Vagina (tissue), 2 donors: ENCODE measurements around the gene GALNT6. TPM values are rescaled to one million over a fixed set of nuclear protein-coding genes. Genes with fewer than 3 reads are reported as not detected.

Experiments
- DNase-seq, 2 donors: peaks; one replicate each; pipeline ENCODE4 v3.0.0-alpha.2; 2017; ENCODE audit errors: extremely low spot score in 2 of 2
- H3K27ac ChIP-seq: fragments of 200-600 bp; sonication (generic); one replicate; pipeline ENCODE4 v1.5.1; 2019
- H3K27me3 ChIP-seq: fragments of 200-600 bp; sonication (generic); one replicate; pipeline ENCODE4 v1.5.1; 2019
- H3K36me3 ChIP-seq, 2 donors: fragments of 200-600 bp; sonication (generic); one replicate each; pipeline ENCODE4 v1.5.1; 2017 to 2019
- H3K4me1 ChIP-seq: fragments of 200-600 bp; sonication (generic); one replicate; pipeline ENCODE4 v1.5.1; 2019
- H3K4me3 ChIP-seq, 2 donors: fragments of 200-600 bp; sonication (generic); 1 replicate in 1 of 2; 2 replicates in 1 of 2; pipeline ENCODE4 v1.5.1; 2016 to 2019
- H3K9me3 ChIP-seq: fragments of 200-600 bp; sonication (generic); one replicate; pipeline ENCODE4 v1.5.1; 2019
- POLR2A ChIP-seq, 2 donors: fragments of 450-650 bp; IDR thresholded peaks; one replicate each; pipeline ENCODE4 v1.6.1; 2017; ENCODE audit warnings: antibody characterized with exemption in 2 of 2, mild to moderate bottlenecking in 2 of 2, moderate library complexity in 2 of 2
- POLR2AphosphoS5 ChIP-seq, 2 donors: sonication (generic); formaldehyde crosslinking; IDR thresholded peaks; one replicate each; pipeline ENCODE4 v1.9.0; 2017; ENCODE audit warnings: antibody characterized with exemption in 2 of 2, mild to moderate bottlenecking in 2 of 2, low read depth in 1 of 2; ENCODE audit not compliant: insufficient read depth in 1 of 2
- intact Hi-C: fragments of 100-400 bp; cut with DNase I; formaldehyde crosslinking; loops from one replicate; pipeline ENCODE4 v1.15.1; 2023
- total RNA-seq: library from RNA; depleted of rRNA; stranded (reverse); fragments of >200 nt; gene quantifications from one replicate; pipeline ENCODE4 v1.2.3, GENCODE V29; 2016
- TF ChIP-seq, protein P1 (sequence below), 3 experiments: fragments of 450-650 bp in 2 of 3; fragments of 200-600 bp in 1 of 3; sonication (generic) in 1 of 3; IDR thresholded peaks; one replicate each; pipeline ENCODE4 v1.5.1; 2017 to 2019; ENCODE audit warnings: antibody characterized with exemption in 3 of 3, mild to moderate bottlenecking in 2 of 3, moderate library complexity in 2 of 3

GALNT6 gene, protein sequence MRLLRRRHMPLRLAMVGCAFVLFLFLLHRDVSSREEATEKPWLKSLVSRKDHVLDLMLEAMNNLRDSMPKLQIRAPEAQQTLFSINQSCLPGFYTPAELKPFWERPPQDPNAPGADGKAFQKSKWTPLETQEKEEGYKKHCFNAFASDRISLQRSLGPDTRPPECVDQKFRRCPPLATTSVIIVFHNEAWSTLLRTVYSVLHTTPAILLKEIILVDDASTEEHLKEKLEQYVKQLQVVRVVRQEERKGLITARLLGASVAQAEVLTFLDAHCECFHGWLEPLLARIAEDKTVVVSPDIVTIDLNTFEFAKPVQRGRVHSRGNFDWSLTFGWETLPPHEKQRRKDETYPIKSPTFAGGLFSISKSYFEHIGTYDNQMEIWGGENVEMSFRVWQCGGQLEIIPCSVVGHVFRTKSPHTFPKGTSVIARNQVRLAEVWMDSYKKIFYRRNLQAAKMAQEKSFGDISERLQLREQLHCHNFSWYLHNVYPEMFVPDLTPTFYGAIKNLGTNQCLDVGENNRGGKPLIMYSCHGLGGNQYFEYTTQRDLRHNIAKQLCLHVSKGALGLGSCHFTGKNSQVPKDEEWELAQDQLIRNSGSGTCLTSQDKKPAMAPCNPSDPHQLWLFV
- 12.5 TPM for total RNA-seq

DNA sequence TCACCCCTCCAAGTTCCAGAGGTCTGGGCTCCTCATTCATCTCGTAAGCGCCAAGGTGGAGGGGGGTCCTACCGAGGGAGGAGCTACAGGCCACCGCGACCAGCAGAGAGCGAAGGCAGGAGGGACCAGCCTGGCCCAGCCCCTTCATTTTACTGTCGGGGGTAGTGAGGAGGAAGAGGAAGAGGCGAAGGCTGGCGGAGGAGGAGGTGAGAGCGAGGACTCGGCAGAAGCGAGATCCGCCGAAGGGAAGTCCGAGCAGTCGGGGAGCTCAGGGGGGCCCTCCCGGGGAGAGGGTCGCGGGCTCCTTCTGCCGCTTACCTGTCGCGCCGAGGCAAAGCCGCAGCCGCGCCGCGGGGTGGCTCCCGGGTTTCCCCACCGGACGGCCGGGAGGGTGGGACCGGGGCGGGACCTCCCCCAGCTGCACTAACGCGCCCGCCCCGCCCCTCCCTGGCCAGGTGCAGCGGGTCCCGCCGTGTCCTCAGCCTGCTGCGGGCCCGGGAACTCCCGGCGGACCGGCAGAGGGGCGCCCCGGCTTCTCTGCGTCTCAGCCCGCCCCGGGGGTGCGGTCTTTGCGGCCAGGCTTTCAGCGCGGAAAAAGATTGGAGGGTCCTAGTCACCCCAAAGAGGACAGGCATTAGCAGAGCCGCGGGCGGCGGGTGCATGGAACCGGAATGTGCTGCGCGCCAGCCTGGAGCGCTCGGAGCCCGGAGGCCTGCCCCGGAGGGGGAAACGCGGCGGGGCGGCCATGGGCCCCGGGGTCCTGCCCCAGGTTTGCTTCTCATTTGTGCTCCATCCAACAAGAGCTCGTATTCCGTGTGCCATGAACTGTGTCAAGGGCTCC lies at the start of gene GALNT6:
GALNT6 (minus strand) TSS at position 124 of the 841 bp plus-strand sequence. CDS start 11,625 bp downstream, outside the sequence.
- intact Hi-C loops: no loop called here
- Histone ChIP-seq H3K4me1 (peaks cover 38% of the 10 kb centered on the region), H3K27me3 (no peaks in the 10 kb centered on the region), H3K36me3 (no peaks in the 10 kb centered on the region), H3K27ac (peak within 1 kb of the TSS; percentile 40), H3K9me3 (no peaks in the 10 kb centered on the region), H3K4me3 (peak within 1 kb of the TSS; percentile 46 to 50)
- no peak for DNase-seq
- no peak for TF ChIP-seq POLR2A (IDR thresholded peaks at IDR 0.05)
- TF ChIP-seq, protein P1, sequence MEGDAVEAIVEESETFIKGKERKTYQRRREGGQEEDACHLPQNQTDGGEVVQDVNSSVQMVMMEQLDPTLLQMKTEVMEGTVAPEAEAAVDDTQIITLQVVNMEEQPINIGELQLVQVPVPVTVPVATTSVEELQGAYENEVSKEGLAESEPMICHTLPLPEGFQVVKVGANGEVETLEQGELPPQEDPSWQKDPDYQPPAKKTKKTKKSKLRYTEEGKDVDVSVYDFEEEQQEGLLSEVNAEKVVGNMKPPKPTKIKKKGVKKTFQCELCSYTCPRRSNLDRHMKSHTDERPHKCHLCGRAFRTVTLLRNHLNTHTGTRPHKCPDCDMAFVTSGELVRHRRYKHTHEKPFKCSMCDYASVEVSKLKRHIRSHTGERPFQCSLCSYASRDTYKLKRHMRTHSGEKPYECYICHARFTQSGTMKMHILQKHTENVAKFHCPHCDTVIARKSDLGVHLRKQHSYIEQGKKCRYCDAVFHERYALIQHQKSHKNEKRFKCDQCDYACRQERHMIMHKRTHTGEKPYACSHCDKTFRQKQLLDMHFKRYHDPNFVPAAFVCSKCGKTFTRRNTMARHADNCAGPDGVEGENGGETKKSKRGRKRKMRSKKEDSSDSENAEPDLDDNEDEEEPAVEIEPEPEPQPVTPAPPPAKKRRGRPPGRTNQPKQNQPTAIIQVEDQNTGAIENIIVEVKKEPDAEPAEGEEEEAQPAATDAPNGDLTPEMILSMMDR (IDR thresholded peaks at IDR 0.05): no peak
- no peak for TF ChIP-seq POLR2AphosphoS5 (IDR thresholded peaks at IDR 0.05; ENCODE audit: insufficient read depth in 1 of 2, low read depth in 1 of 2)

DNA sequence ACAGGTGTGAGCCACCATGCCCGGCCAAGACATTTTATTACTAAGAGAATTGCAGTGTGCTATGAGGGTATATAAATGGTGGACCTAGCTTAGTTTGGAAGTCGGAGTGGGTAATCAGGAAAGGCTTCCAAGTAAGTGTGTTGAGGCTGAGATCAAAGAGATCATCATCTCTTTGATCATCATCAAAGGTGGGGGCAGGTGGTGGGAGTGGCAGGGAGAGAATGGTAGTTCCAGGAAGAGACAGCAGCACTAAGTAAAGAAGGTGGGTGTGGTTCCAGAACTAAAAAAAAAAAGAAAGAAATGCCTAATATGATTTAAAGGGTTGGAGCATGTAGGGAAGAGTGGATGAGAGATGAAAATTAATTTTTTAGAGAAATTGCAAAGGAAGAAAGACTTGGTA lies 48.1 kb upstream of the GALNT6 start:
- intact Hi-C loops: no loop called here
- no peak for DNase-seq
- H3K27ac ChIP-seq: no peak overlapping the region

DNA sequence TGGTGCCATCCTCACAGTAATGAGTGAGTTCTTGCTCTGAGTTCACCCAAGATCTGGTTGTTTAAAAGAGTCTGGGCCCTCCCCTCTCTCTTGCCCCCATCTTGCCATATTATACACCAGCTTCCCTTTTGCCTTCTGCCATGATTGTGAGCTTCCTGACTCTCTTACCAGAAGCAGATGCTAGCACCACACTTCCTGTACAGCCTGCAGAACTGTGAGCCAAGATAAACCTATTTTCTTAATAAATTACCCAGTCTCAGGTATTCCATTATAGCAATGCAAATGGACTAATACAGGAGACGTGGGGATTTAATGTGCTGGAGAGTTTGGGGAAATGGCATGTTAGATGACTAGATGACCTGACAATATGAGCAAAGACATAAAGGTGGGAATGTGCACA lies 46.2 kb upstream of the GALNT6 start:
- intact Hi-C loops: no loop called here
- Histone ChIP-seq H3K27me3 (no peaks in the 10 kb centered on the region), H3K9me3 (no peaks in the 10 kb centered on the region), H3K4me1 (no peaks in the 10 kb centered on the region), H3K4me3 (no peak overlapping the region), H3K27ac (no peak overlapping the region), H3K36me3 (no peaks in the 10 kb centered on the region)
- no peak for DNase-seq
- TF ChIP-seq, protein P1 (IDR thresholded peaks at IDR 0.05): no peak
- no peak for TF ChIP-seq POLR2A (IDR thresholded peaks at IDR 0.05)
- TF ChIP-seq POLR2AphosphoS5 (IDR thresholded peaks at IDR 0.05; ENCODE audit: insufficient read depth in 1 of 2, low read depth in 1 of 2): no peak

More for the DNA sequence above, 48.1 kb upstream of the GALNT6 start:
- no peaks in the 10 kb centered on the region for H3K4me1 ChIP-seq
- no peaks in the 10 kb centered on the region for H3K36me3 ChIP-seq
- no peaks in the 10 kb centered on the region for H3K27me3 ChIP-seq
- no peak overlapping the region for H3K4me3 ChIP-seq
- TF ChIP-seq POLR2A (IDR thresholded peaks at IDR 0.05) (no peak), POLR2AphosphoS5 (IDR thresholded peaks at IDR 0.05; ENCODE audit: insufficient read depth in 1 of 2, low read depth in 1 of 2) (no peak)
- TF ChIP-seq, protein P1 (IDR thresholded peaks at IDR 0.05): no peak
- H3K9me3 ChIP-seq: no peaks in the 10 kb centered on the region

DNA sequence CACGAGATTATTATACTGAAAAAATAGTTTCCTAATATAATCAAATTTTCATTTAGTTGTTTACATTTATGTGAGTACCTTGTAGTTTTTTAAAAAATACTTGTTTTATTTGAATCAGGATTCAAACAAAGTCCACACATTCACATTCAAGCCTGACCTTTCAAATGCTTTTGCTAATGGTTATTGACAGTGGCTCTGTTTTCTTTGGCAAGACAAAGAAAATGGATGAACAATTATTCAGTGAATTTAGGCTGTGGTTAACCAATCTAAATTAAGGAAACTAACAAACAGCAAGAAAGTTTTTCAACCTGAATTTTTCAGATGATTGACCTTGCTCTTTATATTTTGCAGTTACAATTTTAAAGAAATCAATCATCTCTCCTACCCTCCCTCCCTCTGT lies 43.1 kb upstream of the GALNT6 start:
- H3K36me3 ChIP-seq: no peaks in the 10 kb centered on the region
- intact Hi-C loops: no loop called here
- H3K4me3 ChIP-seq: no peak overlapping the region
- H3K4me1 ChIP-seq: no peaks in the 10 kb centered on the region
- no peak for DNase-seq
- H3K27me3 ChIP-seq: no peaks in the 10 kb centered on the region
- TF ChIP-seq POLR2A (IDR thresholded peaks at IDR 0.05): no peak
- no peak for TF ChIP-seq POLR2AphosphoS5 (IDR thresholded peaks at IDR 0.05; ENCODE audit: insufficient read depth in 1 of 2, low read depth in 1 of 2)
- no peaks in the 10 kb centered on the region for H3K9me3 ChIP-seq
- H3K27ac ChIP-seq: no peak overlapping the region

DNA sequence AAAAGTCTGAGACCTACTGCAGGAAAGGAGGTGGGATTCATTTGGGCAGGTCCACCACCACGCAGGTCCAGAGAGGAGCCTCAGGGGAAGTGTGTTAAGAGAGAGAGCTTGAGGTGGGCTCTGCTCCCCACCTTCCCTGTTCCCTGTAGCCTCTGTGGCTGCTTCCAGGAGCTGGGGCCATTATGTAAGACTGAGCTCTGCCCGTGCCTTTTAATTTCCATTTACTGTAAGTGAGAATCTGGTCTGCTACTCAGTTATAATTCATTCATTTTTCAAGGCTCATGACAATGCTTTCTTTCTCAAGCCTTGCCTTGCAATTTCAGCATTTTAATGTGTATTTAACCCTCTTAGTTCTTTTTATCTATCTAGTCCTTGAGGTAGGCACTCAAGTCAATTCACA lies 41.7 kb upstream of the GALNT6 start:
- TF ChIP-seq, protein P1 (IDR thresholded peaks at IDR 0.05): no peak
- TF ChIP-seq POLR2A (IDR thresholded peaks at IDR 0.05): no peak
- no peak for TF ChIP-seq POLR2AphosphoS5 (IDR thresholded peaks at IDR 0.05; ENCODE audit: insufficient read depth in 1 of 2, low read depth in 1 of 2)
- Histone ChIP-seq H3K9me3 (no peaks in the 10 kb centered on the region), H3K27me3 (no peaks in the 10 kb centered on the region), H3K4me3 (no peak overlapping the region), H3K36me3 (no peaks in the 10 kb centered on the region), H3K4me1 (no peaks in the 10 kb centered on the region), H3K27ac (no peak overlapping the region)
- intact Hi-C loops: no loop called here
- DNase-seq: no peak
